ENCODE data around the gene NEDD4L.

- TF ChIP-seq CTCF (IDR thresholded peaks at IDR 0.05) (no peak), POLR2A (IDR thresholded peaks at IDR 0.05) (no peak)
These were observed 148.5 kb downstream of the NEDD4L start for GRCh38 chr18:58192519-58192918.

All from testis (tissue), 2 donors.